Kidney capillary endothelial cell (primary cell): ENCODE measurements around the gene YPEL5.
"Not testable (repeated sequence)": the region's sequence is repeated elsewhere in the genome, so short reads cannot be mapped to it uniquely, and the experiment has no call there.

ENCODE experiments used
- DNase-seq: peaks from one replicate; pipeline ENCODE4 v3.0.0-alpha.2; 2018; ENCODE audit warnings: low spot score

YPEL5 gene

GRCh38 chr2:30146337-30147195 lies at the start of gene YPEL5:
TSS of gene YPEL5 (plus strand) at chr2:30147007. CDS start at chr2:30156652, 9,645 bp downstream.
- peak; percentile 98 for DNase-seq

- no peak for DNase-seq
Observed at GRCh38 chr2:30098266-30099005, 48.4 kb upstream of the YPEL5 start.

GRCh38 chr2:30099366-30099765 lies 47.4 kb upstream of the YPEL5 start:
- not testable (repeated sequence) for DNase-seq

- DNase-seq = not testable (repeated sequence)
Observed at GRCh38 chr2:30100691-30101090, 46.1 kb upstream of the YPEL5 start.

GRCh38 chr2:30104307-30104706 lies 42.5 kb upstream of the YPEL5 start:
- DNase-seq = no peak

- DNase-seq = no peak
Observed at GRCh38 chr2:30105556-30105955, 41.3 kb upstream of the YPEL5 start.

GRCh38 chr2:30106543-30106942 lies 40.3 kb upstream of the YPEL5 start:
- no peak for DNase-seq

GRCh38 chr2:30108192-30108591 lies 38.6 kb upstream of the YPEL5 start:
- DNase-seq = no peak

- no peak for DNase-seq
Observed at GRCh38 chr2:30108851-30109250, 38.0 kb upstream of the YPEL5 start.

GRCh38 chr2:30109856-30110255 lies 37.0 kb upstream of the YPEL5 start:
- DNase-seq = no peak

GRCh38 chr2:30110773-30111172 lies 36.0 kb upstream of the YPEL5 start:
- no peak for DNase-seq

GRCh38 chr2:30111186-30111585 lies 35.6 kb upstream of the YPEL5 start:
- not testable (repeated sequence) for DNase-seq

- no peak for DNase-seq
Observed at GRCh38 chr2:30112561-30112960, 34.2 kb upstream of the YPEL5 start.

GRCh38 chr2:30113617-30114293 lies 33.1 kb upstream of the YPEL5 start:
- DNase-seq = peak; percentile 83

GRCh38 chr2:30115141-30115980 lies 31.4 kb upstream of the YPEL5 start:
- DNase-seq = peak; percentile 75

GRCh38 chr2:30115981-30116285 lies 30.9 kb upstream of the YPEL5 start:
- no peak for DNase-seq

GRCh38 chr2:30122362-30122761 lies 24.4 kb upstream of the YPEL5 start:
- no peak for DNase-seq

- no peak for DNase-seq
Observed at GRCh38 chr2:30127016-30127893, 19.6 kb upstream of the YPEL5 start.

- DNase-seq = no peak
Observed at GRCh38 chr2:30134582-30134981, 12.2 kb upstream of the YPEL5 start.

GRCh38 chr2:30135541-30135940 lies 11.3 kb upstream of the YPEL5 start:
- no peak for DNase-seq
